Calu3 (cell line): ENCODE results near the gene VIPR2. TPM values are rescaled to one million over a fixed set of nuclear protein-coding genes. Genes with fewer than 3 reads are reported as not detected.

Source experiments
- Bru-seq: library from RNA; stranded (reverse); fragments of 400-500 nt; gene quantifications from one replicate; lab custom pipeline; 2021; lab: Mats Ljungman, UMichigan
- BruChase-seq, 2 experiments: library from RNA; stranded (reverse); fragments of 400-500 nt; gene quantifications; one replicate each; lab custom pipeline; 2021; lab: Mats Ljungman, UMichigan
- BruUV-seq: library from RNA; stranded (reverse); fragments of 400-500 nt; replicated peaks from 2 replicates; lab custom pipeline; 2021; lab: Mats Ljungman, UMichigan
- CTCF ChIA-PET: fragments of 300-600 bp; sonication (Branson Sonifier 250); formaldehyde crosslinking; loops from one replicate; lab custom pipeline; 2022; ENCODE audit warnings: antibody characterized with exemption; lab: Charles Lee
- DNase-seq: peaks from one replicate; pipeline ENCODE4 v3.0.0; 2022
- H3K27ac Mint-ChIP-seq: one replicate; pipeline ENCODE4 v1.8.0; 2022; ENCODE audit warnings: mixed read lengths; ENCODE audit not compliant: unreplicated experiment
- H3K27me3 Mint-ChIP-seq: one replicate; pipeline ENCODE4 v1.8.0; 2022; ENCODE audit warnings: mixed read lengths; ENCODE audit not compliant: unreplicated experiment
- H3K36me3 Mint-ChIP-seq: one replicate; pipeline ENCODE4 v1.8.0; 2022; ENCODE audit warnings: mild to moderate bottlenecking, moderate library complexity, mixed read lengths; ENCODE audit not compliant: insufficient read depth, unreplicated experiment
- H3K4me1 Mint-ChIP-seq: one replicate; pipeline ENCODE4 v1.8.0; 2022; ENCODE audit warnings: mild to moderate bottlenecking, low read depth, mixed read lengths; ENCODE audit not compliant: unreplicated experiment
- H3K4me3 Mint-ChIP-seq: one replicate; pipeline ENCODE4 v1.8.0; 2022; ENCODE audit warnings: mild to moderate bottlenecking, low read depth, moderate library complexity, mixed read lengths; ENCODE audit not compliant: unreplicated experiment
- H3K9me3 Mint-ChIP-seq: one replicate; pipeline ENCODE4 v1.8.0; 2022; ENCODE audit warnings: low read depth, mixed read lengths; ENCODE audit not compliant: unreplicated experiment
- intact Hi-C: fragments of 100-400 bp; cut with micrococcal nuclease; formaldehyde crosslinking; loops from one replicate; pipeline ENCODE4 v1.10.0; 2022; ENCODE audit not compliant: unreplicated experiment
- long read RNA-seq: library from polyadenylated mRNA; stranded (forward); transcript quantifications from one replicate; pipeline ENCODE4 v2.0.0, GENCODE V29; 2022
- total RNA-seq: library from RNA; stranded (reverse); gene quantifications from 2 replicates; pipeline ENCODE4 v1.2.3, GENCODE V29; 2022
- TF ChIP-seq, protein P1 (sequence below): fragments of 200-600 bp; IDR thresholded peaks from one replicate; pipeline ENCODE4 v1.8.0; 2022; ENCODE audit warnings: antibody characterized with exemption; ENCODE audit not compliant: unreplicated experiment

VIPR2 gene, protein sequence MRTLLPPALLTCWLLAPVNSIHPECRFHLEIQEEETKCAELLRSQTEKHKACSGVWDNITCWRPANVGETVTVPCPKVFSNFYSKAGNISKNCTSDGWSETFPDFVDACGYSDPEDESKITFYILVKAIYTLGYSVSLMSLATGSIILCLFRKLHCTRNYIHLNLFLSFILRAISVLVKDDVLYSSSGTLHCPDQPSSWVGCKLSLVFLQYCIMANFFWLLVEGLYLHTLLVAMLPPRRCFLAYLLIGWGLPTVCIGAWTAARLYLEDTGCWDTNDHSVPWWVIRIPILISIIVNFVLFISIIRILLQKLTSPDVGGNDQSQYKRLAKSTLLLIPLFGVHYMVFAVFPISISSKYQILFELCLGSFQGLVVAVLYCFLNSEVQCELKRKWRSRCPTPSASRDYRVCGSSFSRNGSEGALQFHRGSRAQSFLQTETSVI
- total RNA-seq: not detected in 2 replicates
- percentile 4 among the genes with signal in this experiment for Bru-seq, nascent RNA
- BruChase-seq, experiment 1, labeled RNA remaining after a 6-hour chase: not detected
- percentile 1 among the genes with signal in this experiment for BruChase-seq, experiment 2, labeled RNA remaining after a 2-hour chase
- long read RNA-seq: 0 reads

DNA sequence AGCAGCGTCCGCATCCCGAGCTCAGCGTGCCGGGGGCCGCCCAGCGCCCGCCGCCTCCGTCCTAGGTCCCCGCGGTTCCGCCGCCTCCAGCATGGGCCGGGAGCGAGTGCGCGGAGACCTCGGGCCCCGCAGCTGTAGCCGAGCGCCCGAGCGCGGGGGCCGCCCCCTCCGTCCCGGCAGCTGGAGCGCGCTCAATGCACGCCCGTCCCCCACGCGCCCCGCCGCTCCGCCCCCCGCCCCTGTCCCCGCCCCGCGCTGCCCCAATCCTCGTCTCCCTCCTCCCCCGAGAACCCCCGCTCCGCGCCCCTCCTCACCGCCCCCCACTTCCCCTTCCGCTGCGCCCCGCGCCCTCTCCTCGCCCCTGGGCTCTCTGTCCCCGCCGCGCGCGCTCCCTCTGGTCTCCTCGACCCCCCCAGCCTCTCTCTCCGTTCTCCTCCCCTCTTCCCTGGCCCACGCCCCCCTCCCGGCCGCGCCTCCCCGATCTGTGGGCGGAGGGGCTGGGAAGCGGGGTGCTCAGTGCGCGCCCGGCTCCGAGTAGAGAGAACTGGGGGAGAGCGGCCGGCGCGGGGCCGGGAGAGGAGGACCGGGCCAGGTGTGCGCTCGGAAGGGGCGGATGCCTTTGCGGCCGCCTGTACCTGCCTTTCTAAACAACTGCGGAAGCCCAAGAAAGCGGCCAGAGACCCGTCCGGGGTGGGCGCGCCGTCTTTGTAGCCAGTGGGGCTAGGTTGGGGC lies at the start of gene VIPR2:
Gene VIPR2 (minus strand): TSS at position 110 of the 732 bp plus-strand sequence. CDS start 96 bp downstream, at position 14.
- CTCF ChIA-PET: no interaction called here
- Mint-ChIP-seq H3K9me3 (peaks cover 4% of the 10 kb centered on the region), H3K4me1 (no peaks in the 10 kb centered on the region), H3K4me3 (no peak within 1 kb of the TSS), H3K27me3 (no peaks in the 10 kb centered on the region), H3K27ac (no peak within 1 kb of the TSS), H3K36me3 (no peaks in the 10 kb centered on the region)
- TF ChIP-seq, protein P1, sequence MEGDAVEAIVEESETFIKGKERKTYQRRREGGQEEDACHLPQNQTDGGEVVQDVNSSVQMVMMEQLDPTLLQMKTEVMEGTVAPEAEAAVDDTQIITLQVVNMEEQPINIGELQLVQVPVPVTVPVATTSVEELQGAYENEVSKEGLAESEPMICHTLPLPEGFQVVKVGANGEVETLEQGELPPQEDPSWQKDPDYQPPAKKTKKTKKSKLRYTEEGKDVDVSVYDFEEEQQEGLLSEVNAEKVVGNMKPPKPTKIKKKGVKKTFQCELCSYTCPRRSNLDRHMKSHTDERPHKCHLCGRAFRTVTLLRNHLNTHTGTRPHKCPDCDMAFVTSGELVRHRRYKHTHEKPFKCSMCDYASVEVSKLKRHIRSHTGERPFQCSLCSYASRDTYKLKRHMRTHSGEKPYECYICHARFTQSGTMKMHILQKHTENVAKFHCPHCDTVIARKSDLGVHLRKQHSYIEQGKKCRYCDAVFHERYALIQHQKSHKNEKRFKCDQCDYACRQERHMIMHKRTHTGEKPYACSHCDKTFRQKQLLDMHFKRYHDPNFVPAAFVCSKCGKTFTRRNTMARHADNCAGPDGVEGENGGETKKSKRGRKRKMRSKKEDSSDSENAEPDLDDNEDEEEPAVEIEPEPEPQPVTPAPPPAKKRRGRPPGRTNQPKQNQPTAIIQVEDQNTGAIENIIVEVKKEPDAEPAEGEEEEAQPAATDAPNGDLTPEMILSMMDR: no peak
- no peak for DNase-seq
- intact Hi-C loops: no loop called here
- no TSS peak for BruUV-seq

DNA sequence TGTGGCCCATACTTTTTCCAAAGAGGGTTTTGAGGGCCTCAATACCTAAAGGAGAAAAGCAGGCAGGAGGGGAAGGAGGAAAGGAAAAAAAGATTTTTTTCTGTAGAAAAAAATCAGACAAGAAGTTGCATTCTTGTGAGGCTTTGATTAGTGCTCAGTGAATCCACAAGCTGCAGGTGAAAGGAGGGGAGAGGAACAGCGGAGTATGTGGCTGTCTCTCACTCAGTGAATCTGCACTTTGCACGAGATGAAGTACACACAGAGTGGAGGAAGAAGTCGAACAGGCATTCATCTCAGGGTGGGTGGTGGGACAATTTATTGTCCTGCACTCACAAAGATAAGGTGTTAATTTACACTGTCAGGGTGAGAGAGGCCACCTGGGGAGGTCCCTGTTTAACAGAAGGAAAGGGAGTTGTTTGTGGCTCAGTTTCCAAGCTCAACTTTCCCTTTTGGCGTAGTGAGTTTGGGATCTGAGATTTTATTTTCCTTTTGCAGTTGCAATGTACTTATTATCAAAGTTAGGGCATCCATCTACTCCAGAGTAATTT lies 49.0 kb upstream of the VIPR2 start:
- Mint-ChIP-seq H3K36me3 (no peaks in the 10 kb centered on the region), H3K27ac (no peak overlapping the region), H3K9me3 (peaks cover 13% of the 10 kb centered on the region), H3K4me1 (no peaks in the 10 kb centered on the region), H3K4me3 (no peak overlapping the region), H3K27me3 (no peaks in the 10 kb centered on the region)
- intact Hi-C loops: no loop called here
- no peak for DNase-seq
- BruUV-seq: no TSS peak
- TF ChIP-seq, protein P1: no peak
- CTCF ChIA-PET: no interaction called here

DNA sequence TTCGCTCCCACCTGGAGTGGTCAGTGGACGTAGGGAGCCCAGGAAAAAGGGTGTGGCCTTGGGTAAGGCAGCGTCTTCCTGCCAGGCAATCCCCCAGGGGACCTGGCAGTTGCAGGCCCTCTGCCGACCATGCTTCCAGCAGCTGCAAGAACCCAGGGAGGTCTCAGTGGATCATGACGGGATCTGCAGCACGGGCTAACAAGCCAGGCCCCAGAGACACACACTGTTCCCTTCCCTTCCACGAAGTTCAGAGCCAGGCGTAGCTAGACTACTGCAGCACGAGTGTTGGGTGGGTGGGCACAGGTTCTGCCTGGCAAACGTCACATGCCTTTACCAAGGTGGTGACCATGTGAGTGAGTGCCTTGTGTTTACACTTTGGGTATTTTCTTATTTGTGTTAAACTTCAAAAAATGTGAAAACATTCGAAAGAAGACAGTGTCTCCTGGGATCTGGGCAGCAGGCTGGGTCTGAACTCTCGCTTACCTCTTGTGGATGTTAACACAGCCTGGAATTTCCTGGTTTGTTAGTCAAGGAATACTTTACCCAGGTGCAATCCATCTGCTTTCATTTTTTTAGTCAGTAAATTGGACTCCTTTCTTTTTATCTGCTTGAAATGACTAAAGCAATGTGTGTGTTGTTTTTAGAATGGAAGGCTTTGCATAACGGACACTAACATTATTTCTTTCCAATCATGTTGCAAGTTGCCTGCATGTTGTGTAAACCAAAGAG lies 48.2 kb upstream of the VIPR2 start:
- Mint-ChIP-seq H3K36me3 (no peaks in the 10 kb centered on the region), H3K4me1 (no peaks in the 10 kb centered on the region), H3K27ac (no peak overlapping the region), H3K9me3 (peaks cover 13% of the 10 kb centered on the region), H3K4me3 (no peak overlapping the region), H3K27me3 (no peaks in the 10 kb centered on the region)
- DNase-seq: no peak
- CTCF ChIA-PET: no interaction called here
- intact Hi-C loops: no loop called here
- TF ChIP-seq, protein P1: no peak
- no TSS peak for BruUV-seq

DNA sequence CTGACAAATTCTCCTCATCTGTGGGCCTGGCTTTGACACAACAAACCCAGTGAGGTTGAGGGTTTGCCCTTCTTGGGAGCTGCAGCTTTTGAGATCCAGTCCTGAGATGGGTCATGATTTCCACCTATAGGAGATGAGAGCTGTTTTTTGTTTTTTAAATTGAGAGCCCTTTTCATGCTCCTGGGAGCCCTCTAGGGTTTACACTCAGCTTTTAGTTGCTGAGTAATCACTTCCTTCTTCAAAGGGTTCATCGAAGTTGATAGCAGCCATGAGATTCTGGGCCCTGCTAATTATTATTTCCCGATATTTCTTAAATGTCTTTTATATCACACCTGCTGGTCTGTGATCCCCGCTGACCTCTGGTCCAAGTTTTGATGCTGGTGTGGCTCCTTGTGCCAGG lies 47.3 kb upstream of the VIPR2 start:
- H3K27ac Mint-ChIP-seq: no peak overlapping the region
- CTCF ChIA-PET: no interaction called here
- no peak overlapping the region for H3K4me3 Mint-ChIP-seq

More for the DNA sequence above, 47.3 kb upstream of the VIPR2 start:
- intact Hi-C loops: no loop called here
- no TSS peak for BruUV-seq
- Mint-ChIP-seq H3K36me3 (no peaks in the 10 kb centered on the region), H3K9me3 (peaks cover 11% of the 10 kb centered on the region), H3K27me3 (no peaks in the 10 kb centered on the region), H3K4me1 (no peaks in the 10 kb centered on the region)
- TF ChIP-seq, protein P1: no peak
- no peak for DNase-seq
